Measurements from ENCODE around the gene MTLN.
A peak's percentile ranks its signal among the peaks of the same experiment; 100 is the strongest.
"Not testable (repeated sequence)": the region's sequence is repeated elsewhere in the genome, so short reads cannot be mapped to it uniquely, and the experiment has no call there.

MTLN gene

GRCh38 chr2:110211938-110212858 is at the start of gene MTLN:
Gene MTLN (minus strand): TSS chr2:110212547. CDS start chr2:110212525, 22 bp downstream.
- peaks cover 9% of the 10 kb centered on the region for H3K9me3 Mint-ChIP-seq
- H3K27me3 Mint-ChIP-seq: peaks cover 31% of the 10 kb centered on the region
- H3K4me1 Mint-ChIP-seq (ENCODE audit: low read depth): peaks cover 23% of the 10 kb centered on the region
- DNase-seq: peak; percentile 84
- H3K36me3 Mint-ChIP-seq (ENCODE audit: low read depth): peaks cover 40% of the 10 kb centered on the region
- H3K4me3 Mint-ChIP-seq: peak within 1 kb of the TSS; percentile 99
- H3K27ac Mint-ChIP-seq: peak within 1 kb of the TSS; percentile 96

- not testable (repeated sequence) for H3K27me3 Mint-ChIP-seq; H3K27ac Mint-ChIP-seq; H3K4me3 Mint-ChIP-seq; DNase-seq; H3K9me3 Mint-ChIP-seq; H3K4me1 Mint-ChIP-seq (ENCODE audit: low read depth); H3K36me3 Mint-ChIP-seq (ENCODE audit: low read depth)
Measured at GRCh38 chr2:110261910-110262309, 49.6 kb upstream of the MTLN start.

GRCh38 chr2:110248081-110248795 is 35.9 kb upstream of the MTLN start:
- H3K27me3 Mint-ChIP-seq; H3K27ac Mint-ChIP-seq; H3K4me1 Mint-ChIP-seq (ENCODE audit: low read depth); DNase-seq; H3K4me3 Mint-ChIP-seq; H3K9me3 Mint-ChIP-seq; H3K36me3 Mint-ChIP-seq (ENCODE audit: low read depth): not testable (repeated sequence)

- H3K36me3 Mint-ChIP-seq (ENCODE audit: low read depth); H3K27me3 Mint-ChIP-seq: not testable (repeated sequence)
Measured at GRCh38 chr2:110245488-110246435, 33.4 kb upstream of the MTLN start.

GRCh38 chr2:110243283-110243682 is 30.9 kb upstream of the MTLN start:
- not testable (repeated sequence) for H3K9me3 Mint-ChIP-seq; DNase-seq; H3K36me3 Mint-ChIP-seq (ENCODE audit: low read depth); H3K27me3 Mint-ChIP-seq; H3K4me3 Mint-ChIP-seq; H3K4me1 Mint-ChIP-seq (ENCODE audit: low read depth); H3K27ac Mint-ChIP-seq

More at GRCh38 chr2:110245488-110246435, 33.4 kb upstream of the MTLN start:
- DNase-seq; H3K4me3 Mint-ChIP-seq; H3K4me1 Mint-ChIP-seq (ENCODE audit: low read depth); H3K27ac Mint-ChIP-seq; H3K9me3 Mint-ChIP-seq: not testable (repeated sequence)

GRCh38 chr2:110234514-110234913 is 22.2 kb upstream of the MTLN start:
- not testable (repeated sequence) for H3K9me3 Mint-ChIP-seq; H3K27ac Mint-ChIP-seq; H3K4me1 Mint-ChIP-seq (ENCODE audit: low read depth); DNase-seq; H3K27me3 Mint-ChIP-seq; H3K36me3 Mint-ChIP-seq (ENCODE audit: low read depth); H3K4me3 Mint-ChIP-seq

- DNase-seq; H3K9me3 Mint-ChIP-seq; H3K36me3 Mint-ChIP-seq (ENCODE audit: low read depth); H3K27ac Mint-ChIP-seq; H3K4me3 Mint-ChIP-seq; H3K4me1 Mint-ChIP-seq (ENCODE audit: low read depth): not testable (repeated sequence)
- peaks cover 24% of the 10 kb centered on the region for H3K27me3 Mint-ChIP-seq
Measured at GRCh38 chr2:110229886-110230285, 17.5 kb upstream of the MTLN start.

- not testable (repeated sequence) for H3K27ac Mint-ChIP-seq; H3K9me3 Mint-ChIP-seq; H3K4me3 Mint-ChIP-seq; DNase-seq; H3K36me3 Mint-ChIP-seq (ENCODE audit: low read depth); H3K4me1 Mint-ChIP-seq (ENCODE audit: low read depth)
- peaks cover 69% of the 10 kb centered on the region for H3K27me3 Mint-ChIP-seq
Measured at GRCh38 chr2:110222626-110223025, 10.3 kb upstream of the MTLN start.

- no peak overlapping the region for H3K27ac Mint-ChIP-seq
- no peak overlapping the region for H3K4me3 Mint-ChIP-seq
Measured at GRCh38 chr2:110221938-110222337, 9.6 kb upstream of the MTLN start.

GRCh38 chr2:110220190-110220564 is 7.8 kb upstream of the MTLN start:
- no peaks in the 10 kb centered on the region for H3K36me3 Mint-ChIP-seq (ENCODE audit: low read depth)
- peaks cover 70% of the 10 kb centered on the region for H3K27me3 Mint-ChIP-seq
- no peaks in the 10 kb centered on the region for H3K9me3 Mint-ChIP-seq
- H3K27ac Mint-ChIP-seq: no peak overlapping the region
- no peak overlapping the region for H3K4me3 Mint-ChIP-seq
- no peaks in the 10 kb centered on the region for H3K4me1 Mint-ChIP-seq (ENCODE audit: low read depth)
- no peak for DNase-seq

More at GRCh38 chr2:110221938-110222337, 9.6 kb upstream of the MTLN start:
- H3K27me3 Mint-ChIP-seq: peaks cover 63% of the 10 kb centered on the region
- no peaks in the 10 kb centered on the region for H3K36me3 Mint-ChIP-seq (ENCODE audit: low read depth)
- H3K9me3 Mint-ChIP-seq: no peaks in the 10 kb centered on the region
- no peaks in the 10 kb centered on the region for H3K4me1 Mint-ChIP-seq (ENCODE audit: low read depth)
- no peak for DNase-seq

- no peaks in the 10 kb centered on the region for H3K4me1 Mint-ChIP-seq (ENCODE audit: low read depth)
- peaks cover 74% of the 10 kb centered on the region for H3K27me3 Mint-ChIP-seq
- no peak for DNase-seq
- H3K9me3 Mint-ChIP-seq: no peaks in the 10 kb centered on the region
- H3K36me3 Mint-ChIP-seq (ENCODE audit: low read depth): no peaks in the 10 kb centered on the region
- no peak overlapping the region for H3K27ac Mint-ChIP-seq
- H3K4me3 Mint-ChIP-seq: no peak overlapping the region
Measured at GRCh38 chr2:110219496-110220189, 7.3 kb upstream of the MTLN start.

GRCh38 chr2:110218889-110219288 is 6.5 kb upstream of the MTLN start:
- peaks cover 77% of the 10 kb centered on the region for H3K27me3 Mint-ChIP-seq
- DNase-seq, H3K27ac Mint-ChIP-seq: not testable (repeated sequence)

GRCh38 chr2:110216803-110217202 is 4.5 kb upstream of the MTLN start:
- H3K4me3 Mint-ChIP-seq: no peak overlapping the region
- no peak for DNase-seq
- H3K27me3 Mint-ChIP-seq: peaks cover 69% of the 10 kb centered on the region
- peaks cover 9% of the 10 kb centered on the region for H3K9me3 Mint-ChIP-seq
- peaks cover 8% of the 10 kb centered on the region for H3K36me3 Mint-ChIP-seq (ENCODE audit: low read depth)
- H3K27ac Mint-ChIP-seq: no peak overlapping the region
- H3K4me1 Mint-ChIP-seq (ENCODE audit: low read depth): peaks cover 4% of the 10 kb centered on the region

More at GRCh38 chr2:110218889-110219288, 6.5 kb upstream of the MTLN start:
- H3K9me3 Mint-ChIP-seq; H3K4me3 Mint-ChIP-seq; H3K4me1 Mint-ChIP-seq (ENCODE audit: low read depth); H3K36me3 Mint-ChIP-seq (ENCODE audit: low read depth): not testable (repeated sequence)

- Mint-ChIP-seq H3K27me3 (peaks cover 63% of the 10 kb centered on the region), H3K4me1 (ENCODE audit: low read depth) (peaks cover 8% of the 10 kb centered on the region), H3K27ac (no peak overlapping the region), H3K36me3 (ENCODE audit: low read depth) (peaks cover 12% of the 10 kb centered on the region), H3K9me3 (peaks cover 9% of the 10 kb centered on the region), H3K4me3 (no peak overlapping the region)
- no peak for DNase-seq
Measured at GRCh38 chr2:110216199-110216598, 3.9 kb upstream of the MTLN start.

All from activated T-cell treated with anti-CD3 and anti-CD28 coated beads, Interleukin-2, amount 50 U/mL, for 24 hours (primary cell).